ENCODE measurements around the gene IGFBP3.

- TF ChIP-seq ZFX (CRISPR knock-in tag; IDR thresholded peaks at IDR 0.05; ENCODE audit: low read depth) (no peak), ZNF205 (CRISPR knock-in tag; IDR thresholded peaks at IDR 0.05) (no peak), SIN3B (IDR thresholded peaks at IDR 0.05; ENCODE audit: low read length) (no peak), CHD2 (IDR thresholded peaks at IDR 0.05; ENCODE audit: low read depth, low read length) (no peak), ZSCAN30 (CRISPR knock-in tag; IDR thresholded peaks at IDR 0.05) (no peak), EZH2 (conservative IDR thresholded peaks at IDR 0.05; ENCODE audit: low read depth, low read length) (no peak), CTCF (CRISPR knock-in tag; IDR thresholded peaks at IDR 0.05) (peak; percentile 62), SNAI1 (CRISPR knock-in tag; IDR thresholded peaks at IDR 0.05; ENCODE audit: borderline replicate concordance) (no peak), ZNF713 (CRISPR knock-in tag; IDR thresholded peaks at IDR 0.05) (no peak), SRF (IDR thresholded peaks at IDR 0.05; ENCODE audit: low read depth, low read length) (no peak), ZBED4 (CRISPR knock-in tag; IDR thresholded peaks at IDR 0.05; ENCODE audit: borderline replicate concordance) (no peak), ISX (CRISPR knock-in tag; conservative IDR thresholded peaks at IDR 0.05) (no peak)
Measured at GRCh38 chr7:45863715-45864114, 57.4 kb downstream of the IGFBP3 start.

All from HepG2 (cell line).